NCI-H748 (cell line): ENCODE measurements around the gene OLIG3.

Experiments
- DNase-seq: peaks from one replicate; lab custom pipeline; 2025; ENCODE audit not compliant: unreplicated experiment; lab: John Stamatoyannopoulos, UW

The OLIG3 gene

DNA sequence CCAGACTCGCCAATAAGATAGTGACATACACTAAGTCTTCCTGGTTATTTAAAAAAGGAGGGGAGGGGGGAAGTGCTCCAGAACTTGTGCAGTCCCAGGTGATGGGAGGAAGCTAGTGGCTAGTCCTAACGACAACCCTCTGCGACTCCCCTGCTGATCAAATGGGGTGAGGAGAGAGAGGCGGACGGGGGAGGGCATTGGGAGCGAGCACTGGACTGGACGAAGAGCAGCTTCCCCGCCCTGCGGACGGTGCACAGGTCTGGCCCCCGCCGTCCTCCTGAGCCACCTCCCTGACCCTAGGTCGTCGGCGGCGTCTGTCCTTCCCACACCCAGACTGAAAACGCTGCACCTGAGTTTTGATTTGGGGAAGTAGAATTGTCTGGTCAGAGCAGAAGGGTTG lies 2.2 kb upstream of the OLIG3 start:
- peak; percentile 13 for DNase-seq

DNA sequence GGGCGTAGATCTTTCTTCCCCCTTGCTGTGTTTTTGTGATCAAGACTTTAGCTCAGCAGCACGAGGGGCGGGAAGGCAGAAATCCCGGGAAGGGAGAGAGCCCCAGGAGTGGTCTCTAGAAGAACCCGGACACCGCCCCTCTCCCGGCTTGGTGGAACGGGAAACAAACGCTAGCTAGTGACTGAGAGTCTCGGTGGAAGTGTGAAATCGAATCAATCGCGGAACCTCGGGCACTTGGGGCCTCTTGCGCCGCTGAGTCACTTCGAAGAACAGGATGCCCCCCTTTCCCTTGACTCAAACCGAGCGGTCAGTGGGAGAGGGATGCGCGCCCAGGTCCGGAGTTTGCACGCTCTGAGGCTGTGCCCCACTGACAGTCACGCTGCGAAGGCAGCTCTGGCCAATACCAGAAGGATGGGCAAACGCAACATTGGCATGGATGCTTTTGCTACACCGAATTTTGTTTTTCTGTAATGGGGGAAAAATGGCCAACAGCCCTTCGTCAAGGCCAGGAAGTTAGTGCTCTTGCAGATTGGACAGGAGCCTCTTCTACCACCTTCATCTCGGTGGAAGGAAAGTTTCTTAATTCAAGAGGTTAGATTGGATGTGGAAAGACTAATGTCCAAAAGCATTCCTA lies 1.6 kb upstream of the OLIG3 start:
- peak; percentile 38 for DNase-seq

DNA sequence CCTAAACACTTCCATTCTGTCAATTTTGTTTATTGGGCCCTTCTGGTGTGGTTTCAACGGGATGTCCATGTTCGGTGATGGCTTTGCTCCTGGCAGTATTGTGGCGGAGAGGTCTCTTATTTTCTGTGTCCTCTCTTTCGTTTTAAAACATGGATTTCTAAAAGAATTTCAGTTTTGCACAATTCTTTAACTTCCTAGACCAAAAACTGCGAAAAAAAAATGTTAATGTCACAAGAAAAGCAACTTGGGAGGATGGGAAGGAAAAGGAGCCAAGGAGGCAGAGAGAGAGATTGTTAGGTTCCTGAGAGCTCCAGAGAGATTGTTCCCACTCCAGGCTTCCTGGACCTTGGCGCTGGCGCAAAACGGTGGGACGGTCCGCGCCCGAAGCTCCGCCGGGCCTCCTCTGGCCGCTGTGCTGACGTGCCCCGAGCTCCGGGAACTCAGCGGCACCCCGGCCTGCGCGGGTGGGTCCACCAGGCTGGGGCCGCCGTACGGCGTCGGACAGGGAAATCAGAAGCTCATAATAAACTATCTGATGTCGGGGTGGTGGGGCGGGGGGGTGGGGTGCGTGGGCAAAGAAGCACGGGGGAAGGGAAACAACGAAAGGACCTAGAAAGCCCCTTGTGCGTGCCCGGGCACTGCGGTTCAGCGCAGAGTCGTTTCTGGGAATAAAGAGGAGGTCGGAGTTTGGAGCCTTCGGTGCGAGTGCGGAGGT lies 951 bp upstream of the OLIG3 start:
- peak; percentile 38 for DNase-seq

DNA sequence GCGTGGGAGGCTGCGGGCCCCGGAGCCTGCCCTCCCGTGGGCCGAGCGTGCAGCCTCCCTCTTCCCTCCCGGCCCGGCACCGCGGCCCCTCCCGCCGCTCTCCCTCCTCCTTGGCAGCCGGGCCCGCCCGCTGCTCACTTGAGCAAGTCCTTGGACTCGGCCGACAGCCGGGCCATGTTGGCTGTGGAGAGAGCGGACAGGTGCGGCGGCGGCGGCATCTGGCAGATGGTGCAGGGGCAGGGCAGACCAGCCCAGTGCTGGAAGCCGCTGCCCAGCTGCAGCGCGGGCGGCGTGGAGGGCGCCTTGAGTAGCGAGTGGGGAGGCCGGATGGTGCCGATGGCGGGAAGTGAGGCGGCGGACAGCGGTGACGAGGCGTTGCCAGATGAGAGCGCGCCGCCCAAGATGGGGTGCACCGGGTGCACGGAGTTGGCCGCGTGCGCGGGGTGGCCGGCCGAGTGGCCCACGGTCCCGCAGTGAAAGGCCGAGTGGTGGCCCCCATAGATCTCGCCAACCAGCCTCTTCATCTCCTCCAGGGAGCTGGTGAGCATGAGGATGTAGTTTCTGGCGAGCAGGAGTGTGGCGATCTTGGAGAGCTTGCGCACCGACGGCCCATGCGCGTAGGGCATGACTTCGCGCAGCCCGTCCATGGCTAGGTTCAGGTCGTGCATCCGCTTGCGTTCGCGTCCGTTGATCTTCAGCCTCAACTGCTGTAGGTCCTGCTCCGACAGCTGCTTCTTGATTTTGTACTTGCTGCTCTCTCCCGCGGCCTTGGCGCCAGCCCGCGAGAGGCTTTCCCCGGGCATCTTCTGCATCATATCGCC lies 766 bp downstream of the OLIG3 start:
- peak; percentile 62 for DNase-seq

DNA sequence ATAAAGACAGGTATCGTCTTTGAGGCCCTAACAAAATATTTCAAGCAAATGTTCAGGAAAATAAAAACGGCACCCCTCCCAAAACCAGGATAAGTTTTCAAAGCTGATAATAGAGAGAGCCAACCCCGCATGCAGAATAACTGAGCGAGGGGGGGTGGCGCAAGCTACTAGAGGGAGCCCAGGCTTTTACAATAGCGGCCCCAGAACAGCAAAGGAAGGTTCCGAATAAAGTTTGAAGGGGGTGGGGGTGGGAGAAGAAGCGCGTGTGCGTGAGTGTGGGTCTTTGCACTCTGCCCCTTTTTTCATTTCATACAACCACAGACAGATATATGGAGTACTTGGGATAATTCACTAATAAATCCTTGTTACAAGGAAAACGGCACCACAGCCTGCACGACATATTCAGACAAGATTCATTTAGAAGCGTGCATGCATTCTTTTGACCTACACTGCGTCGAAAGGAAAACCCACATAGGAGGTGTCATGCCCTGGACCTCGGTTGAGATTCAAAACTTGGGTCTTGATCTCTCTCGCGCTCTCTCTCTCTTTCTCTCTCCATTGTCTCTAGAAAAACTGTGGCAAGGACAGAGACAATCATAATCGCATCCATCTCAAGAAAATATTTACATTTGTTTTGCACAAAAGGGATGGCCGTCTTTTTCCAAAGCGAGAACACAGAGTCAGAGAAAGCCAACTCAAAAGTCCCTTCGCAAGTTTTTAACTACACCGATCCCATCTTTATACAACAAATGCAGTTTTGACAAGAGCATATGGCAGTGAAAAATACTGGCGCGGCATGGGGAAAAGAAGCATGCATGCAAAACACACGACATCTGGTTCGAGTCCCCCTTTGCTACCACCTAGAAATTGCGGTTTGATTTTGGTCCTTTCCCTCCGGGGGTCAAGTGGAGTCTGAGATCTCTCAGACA lies 1.6 kb downstream of the OLIG3 start:
- DNase-seq, result no peak

DNA sequence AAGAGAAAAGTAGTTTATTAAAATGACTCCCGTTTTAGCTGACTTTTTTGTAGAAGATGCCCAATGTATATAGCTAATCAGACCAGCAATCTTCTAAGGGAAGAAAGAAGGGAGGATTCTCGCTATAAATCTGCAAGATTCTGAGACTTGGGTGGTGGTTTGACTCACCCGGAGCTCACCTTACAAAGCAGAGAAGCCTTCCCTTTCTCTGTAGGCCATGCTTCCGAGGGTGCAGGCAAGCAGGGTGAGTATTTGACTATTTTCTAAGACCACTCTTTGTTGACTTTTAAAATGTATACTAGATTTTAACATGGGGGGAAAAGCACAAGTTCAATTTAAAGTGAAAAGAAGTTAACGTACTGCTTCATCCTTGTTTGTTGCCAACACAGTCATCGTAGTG lies 2.7 kb downstream of the OLIG3 start:
- no peak for DNase-seq

DNA sequence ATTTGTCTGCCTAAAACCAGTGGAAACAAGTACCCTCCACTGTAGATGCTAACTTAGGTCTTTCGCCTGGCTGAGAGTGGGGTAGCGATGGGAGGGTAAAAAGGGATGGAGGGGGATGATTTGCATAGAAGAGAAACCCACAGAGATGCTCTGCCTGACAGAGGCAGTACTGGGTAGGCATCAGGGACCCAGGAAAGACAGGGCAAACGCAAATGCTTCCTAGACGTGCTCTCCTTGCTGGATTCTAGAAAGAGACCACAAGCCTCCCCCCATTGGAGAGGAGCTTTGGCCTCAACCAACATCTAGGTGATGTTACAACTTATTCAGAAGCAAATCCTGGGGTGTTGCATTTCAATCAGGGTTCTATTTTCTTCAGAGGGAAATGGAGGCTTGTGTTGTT lies 3.2 kb downstream of the OLIG3 start:
- DNase-seq, result no peak

DNA sequence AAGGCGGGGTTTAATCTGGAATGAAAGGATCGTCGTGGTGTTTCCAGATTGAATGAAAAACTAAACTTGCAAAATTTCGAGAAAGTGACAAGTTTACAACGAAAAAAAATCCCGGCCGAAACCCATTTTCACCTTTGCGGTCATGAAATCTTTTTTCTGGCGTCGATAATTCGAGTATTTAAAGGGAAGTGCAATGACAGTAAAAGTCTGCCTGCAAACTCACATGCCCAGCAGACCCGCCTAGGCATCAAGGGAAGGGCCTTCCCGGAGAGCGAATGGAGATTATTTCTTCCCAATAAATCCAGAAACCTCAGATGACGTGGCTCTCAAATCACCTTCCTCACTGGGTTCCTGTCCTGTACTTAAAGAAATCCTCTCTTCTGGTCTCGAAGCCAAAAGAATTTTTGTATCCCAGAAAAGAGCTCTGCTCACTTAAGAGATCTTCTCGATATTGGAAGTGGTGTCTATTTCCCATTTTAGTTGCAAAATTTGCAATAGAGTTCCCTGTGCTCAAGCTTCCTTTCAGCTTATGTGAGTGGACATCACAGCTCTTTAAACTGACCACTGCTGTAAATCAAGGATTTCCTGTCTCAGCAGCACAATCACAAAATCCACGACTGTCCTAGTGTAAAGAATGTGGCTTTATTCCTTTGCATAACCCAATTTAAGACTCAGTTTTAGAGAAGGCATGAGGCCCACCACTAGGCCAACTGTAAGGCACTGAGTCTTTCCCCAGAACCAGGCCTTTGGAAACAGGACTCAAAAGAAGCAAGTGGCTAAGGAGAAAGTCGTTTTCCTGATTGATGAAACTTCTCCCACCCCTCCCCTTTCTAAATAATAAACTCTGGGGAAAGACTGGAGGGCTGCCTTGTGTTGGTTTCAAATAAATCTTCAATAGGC lies 3.9 kb downstream of the OLIG3 start:
- DNase-seq, result no peak

DNA sequence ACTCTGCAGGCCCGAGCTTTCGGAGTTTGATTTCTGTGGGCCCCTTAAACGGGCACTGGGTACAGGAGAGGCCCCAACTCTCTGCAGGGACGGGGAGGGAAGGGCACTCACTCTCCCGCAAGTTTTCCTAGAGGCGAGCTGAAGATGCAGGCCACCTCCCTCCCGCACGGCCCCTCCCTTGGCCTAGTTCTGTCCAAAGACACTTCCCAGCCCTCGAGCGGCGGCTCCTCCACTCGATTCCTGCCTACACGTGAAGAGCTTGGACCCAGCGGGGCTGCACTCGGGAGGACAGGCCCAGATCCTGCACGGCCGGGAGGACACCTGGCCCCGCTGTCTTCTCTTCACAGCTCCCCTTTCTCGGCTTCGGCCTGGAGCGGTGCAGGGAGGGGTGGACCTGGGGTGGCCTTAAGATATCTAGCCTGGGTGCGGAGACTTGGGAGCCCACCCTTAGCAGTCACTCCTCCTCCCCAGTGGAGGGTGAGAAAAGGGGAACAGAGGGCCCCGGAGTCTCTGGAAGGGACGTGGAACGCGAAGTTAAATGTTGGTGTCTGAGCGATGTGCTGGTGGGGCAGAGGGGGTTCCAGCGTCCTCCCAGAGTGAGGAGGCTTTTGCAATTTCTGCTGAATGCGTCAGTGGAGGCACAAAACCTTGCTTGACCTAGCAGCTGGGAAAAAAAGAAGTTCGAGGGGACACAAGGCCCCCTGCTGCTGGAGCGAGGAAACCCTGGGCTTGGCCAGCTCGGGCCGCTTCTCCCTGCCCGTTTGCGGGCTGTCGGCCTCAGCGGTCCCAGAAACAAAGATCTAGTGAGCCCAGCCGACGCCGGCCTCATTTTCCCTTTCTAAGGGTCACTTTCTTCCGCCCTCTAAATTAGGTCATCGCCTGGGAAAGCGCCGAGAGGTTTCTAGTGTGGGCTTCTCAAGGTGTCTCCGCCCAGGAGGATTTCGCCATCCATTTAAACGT lies 4.9 kb downstream of the OLIG3 start:
- DNase-seq, result no peak

DNA sequence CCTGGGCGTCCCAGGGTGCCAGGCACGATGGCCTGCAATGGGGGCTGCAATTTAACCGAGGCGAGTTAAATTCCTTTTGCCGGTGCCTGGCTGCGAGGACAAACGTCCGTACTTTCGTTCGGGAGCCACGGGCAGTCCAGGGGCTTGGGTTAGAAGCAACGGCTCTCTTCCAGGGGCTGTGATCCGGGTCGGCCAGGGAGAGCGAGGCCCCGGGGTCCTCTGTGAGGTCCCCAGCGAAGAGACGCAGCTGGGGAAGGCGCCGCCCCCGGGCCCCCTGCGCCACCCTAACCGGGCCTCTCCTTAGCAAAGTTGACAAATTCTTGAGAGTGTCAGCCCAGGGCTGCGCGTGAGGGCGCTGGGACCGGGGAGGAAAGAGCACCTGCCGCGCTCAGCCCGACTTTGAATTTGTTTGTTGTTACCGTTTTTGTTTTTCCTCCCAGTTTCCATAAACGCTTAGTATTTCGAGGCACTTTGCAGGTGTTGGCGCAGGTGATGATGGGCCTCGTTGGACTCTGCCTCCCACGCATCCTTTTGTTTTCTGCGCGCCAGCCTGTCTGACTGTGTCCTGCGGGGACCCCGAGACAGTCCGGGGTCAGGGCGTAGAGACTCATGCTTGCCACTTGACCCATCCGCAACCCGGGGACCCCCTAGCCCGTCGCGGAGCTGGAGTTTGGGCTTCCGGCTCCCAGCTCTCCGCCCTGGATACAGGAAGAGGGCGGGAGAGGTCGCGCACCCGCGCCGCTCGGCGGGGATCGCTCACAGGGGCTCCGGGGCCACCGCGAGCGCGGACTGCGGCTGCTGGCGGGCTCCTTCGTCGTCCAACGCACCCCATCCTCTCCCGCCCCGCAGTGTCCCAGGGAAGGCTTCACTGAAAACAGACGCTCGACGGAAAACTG lies 5.8 kb downstream of the OLIG3 start:
- DNase-seq, result no peak

DNA sequence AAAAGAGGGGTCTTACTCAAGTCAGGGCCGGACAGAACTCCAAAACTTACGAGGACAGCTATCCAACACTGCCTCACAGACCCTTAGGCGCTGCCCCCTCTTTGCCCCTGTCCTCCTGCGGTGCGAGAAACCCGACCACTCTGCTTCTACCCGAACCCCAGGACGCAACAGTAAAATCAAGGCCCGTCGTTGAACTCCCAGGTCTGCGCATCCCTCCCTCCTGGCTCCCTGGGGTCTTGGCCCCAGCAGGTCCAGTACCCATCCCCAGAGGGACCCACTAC lies 6.4 kb downstream of the OLIG3 start:
- DNase-seq, result no peak

DNA sequence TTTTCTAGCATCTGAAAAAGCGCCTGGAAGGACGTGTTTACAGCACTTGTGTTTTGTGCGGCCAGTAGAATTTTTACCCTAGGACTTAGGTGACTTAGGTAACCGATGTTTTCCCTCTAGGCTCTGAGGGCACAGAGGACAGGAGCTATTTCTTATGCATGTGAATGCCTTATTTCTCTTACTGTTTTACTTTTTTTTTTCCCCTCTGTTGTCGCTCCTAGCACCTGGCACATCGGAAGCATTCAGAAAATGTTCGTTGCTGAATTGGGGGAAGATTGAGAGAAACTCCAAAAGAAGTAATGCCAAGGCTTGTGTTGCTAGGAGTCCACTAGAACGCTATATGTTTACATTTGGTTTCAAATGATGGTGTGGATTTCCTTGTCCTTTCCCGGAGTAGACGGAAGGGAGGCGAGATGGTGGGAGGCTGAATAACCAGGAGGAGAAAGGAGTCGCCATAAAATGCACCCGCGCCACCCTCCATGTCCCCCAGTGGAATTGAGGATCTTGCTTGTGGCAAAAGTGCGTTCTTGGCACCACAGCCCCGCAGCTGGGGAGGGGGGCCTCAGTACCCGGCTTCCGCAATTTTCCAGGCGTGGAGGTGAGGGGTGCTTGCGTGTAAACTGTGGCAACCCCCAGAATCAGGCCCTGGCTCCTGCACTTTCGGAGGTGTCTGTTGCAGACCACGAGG lies 6.9 kb downstream of the OLIG3 start:
- peak; percentile 35 for DNase-seq

DNA sequence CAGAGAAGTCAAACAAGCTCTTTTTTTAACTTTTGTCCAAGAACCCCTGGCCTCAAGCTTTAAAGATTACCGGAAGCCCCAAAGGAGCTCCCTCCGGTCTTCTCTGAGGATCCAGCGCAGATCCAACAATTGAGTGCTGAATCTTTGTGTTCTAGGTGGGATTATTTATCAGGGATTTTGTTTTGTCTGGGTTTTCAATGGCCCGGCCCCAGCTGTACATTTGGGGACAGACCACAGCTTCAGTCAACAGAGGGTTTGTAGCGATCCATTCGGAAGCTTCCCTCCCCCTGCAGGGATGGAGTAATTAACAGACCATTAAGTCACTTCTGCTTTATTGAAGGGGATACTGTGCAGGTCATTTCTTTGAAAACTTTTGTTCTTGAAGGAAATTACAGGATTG lies 7.8 kb downstream of the OLIG3 start:
- DNase-seq, result peak; percentile 58

DNA sequence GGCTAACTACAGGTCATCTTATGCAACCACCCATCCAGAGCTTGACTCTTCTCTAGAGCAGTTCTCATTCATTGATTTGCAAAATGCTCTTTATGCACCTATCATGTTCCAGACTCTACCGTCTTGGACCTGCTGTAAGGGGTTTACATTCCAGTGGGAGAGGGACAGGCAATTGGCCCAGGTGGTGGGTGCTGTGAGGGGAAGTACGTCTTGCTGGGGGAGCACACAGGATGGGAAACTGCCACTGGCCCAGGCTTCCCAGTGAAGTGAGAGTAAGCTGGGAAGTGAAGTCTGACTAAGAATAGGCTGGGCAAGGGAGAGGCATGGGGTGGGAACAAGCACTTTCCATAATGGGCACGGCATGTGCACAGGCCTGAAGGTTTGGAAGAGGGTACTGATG lies 13.8 kb downstream of the OLIG3 start:
- DNase-seq, result no peak

DNA sequence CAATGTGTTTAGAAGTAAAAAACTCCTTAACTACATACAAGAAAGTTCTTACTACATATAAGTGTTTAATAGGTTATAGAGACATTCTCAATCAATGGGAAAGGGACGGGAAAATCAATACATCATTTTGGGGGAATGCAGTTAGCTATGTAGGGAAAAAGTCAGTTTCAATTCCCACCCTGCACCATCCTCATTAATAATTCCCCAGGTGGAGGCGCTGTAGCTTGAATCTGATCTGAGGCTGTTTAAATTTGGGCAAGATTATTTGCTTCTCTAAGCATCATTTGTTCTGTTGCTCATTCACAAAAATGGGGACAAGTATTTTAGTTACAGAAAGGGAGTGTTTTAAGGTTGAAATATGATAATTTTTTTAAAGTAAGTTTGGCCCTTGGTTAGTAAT lies 19.1 kb downstream of the OLIG3 start:
- DNase-seq, result no peak

DNA sequence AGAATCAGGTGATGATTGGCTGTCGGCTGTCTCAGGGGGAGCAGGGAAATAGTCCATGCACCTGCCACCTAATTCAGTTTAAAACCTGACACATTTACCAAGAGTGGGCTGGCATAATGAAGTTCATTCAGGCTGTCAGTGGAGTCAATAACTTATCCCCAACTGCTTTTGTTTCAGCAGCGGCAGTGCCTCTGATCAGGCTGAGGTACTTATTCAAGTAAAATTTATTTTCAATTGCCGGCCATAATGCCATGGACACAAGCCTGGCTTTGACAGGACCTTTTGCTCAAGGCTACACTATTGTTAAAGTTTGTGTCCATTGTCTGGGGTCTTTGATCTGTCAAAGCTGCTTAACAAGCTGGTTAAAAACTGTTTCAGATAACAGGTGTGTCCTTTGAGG lies 20.6 kb downstream of the OLIG3 start:
- DNase-seq, result peak; percentile 29

DNA sequence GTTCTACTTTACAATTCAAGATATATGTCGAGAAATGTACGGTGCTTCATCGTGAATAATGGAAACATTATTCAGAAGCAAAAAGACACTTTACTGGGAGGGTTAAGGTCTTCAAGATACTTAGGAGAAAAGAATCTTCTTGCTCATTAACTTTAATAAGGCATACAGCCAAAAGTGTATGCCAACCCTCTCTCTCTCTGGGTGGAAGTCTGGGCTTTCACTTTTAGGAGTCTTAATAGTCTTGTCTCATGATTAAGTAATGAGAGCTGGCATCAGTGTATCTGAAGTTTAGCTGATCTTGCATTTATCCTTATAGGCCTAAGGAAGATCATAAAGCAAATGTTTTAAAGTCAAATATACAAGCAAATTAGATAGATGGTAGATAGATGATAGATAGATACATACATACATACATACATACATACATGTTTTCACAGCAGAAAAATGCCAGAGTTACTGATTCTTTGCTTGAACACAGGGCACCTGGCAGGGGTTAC lies 21.5 kb downstream of the OLIG3 start:
- DNase-seq, result no peak
